Breast epithelium (tissue), 3 donors: Measurements from ENCODE around the gene BSDC1.

Source experiments
- POLR2A ChIP-seq: fragments of 450-650 bp; IDR thresholded peaks from one replicate; pipeline ENCODE4 v1.6.1; 2016; ENCODE audit warnings: antibody characterized with exemption, mild to moderate bottlenecking, moderate library complexity
- POLR2AphosphoS5 ChIP-seq, 3 donors: sonication (generic); formaldehyde crosslinking; IDR thresholded peaks; one replicate each; pipeline ENCODE4 v1.6.1; 2017; ENCODE audit warnings: antibody characterized with exemption in 3 of 3
- TF ChIP-seq, protein P1 (sequence below), 3 donors: fragments of 450-650 bp; IDR thresholded peaks; one replicate each; pipeline ENCODE4 v1.5.1; 2016 to 2017; ENCODE audit warnings: antibody characterized with exemption in 3 of 3, mild to moderate bottlenecking in 3 of 3, moderate library complexity in 3 of 3

DNA sequence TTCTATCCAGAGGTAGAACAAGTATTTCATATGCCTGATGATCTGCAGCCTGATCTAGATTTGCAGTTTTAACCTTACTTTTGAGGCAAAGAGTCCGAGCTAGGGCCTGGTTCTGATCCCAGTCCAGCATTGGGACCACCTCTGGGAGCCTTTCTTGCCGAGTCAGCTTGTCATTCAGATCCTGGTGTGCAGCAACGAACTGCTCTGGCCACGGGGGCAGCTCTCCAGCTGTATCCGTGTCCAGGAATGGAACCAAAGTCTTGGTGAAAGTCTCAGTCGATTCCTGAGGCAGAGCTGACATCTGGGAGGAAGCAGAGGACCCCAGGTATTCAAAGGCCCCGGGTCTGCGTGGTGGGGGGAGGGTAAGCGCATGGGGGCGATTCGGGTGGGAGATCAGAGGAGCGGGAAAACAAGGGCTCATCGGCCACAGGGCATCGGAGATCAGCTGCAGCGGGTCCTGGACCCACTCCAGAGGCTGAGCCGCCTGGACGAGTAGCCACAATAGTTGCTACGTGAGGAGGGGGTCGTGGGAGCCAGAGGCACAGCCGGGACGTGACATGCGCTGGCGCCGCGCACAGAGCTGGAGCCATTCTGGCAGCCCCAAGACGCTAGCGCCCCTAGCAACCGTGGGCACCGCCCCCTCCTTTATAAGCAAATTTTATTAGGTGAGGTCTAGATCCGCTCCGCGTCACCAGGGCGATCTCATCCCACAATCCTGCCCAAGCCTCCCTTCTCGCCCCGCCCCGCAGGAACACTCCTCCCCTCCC lies 32.4 kb upstream of the BSDC1 start:
- TF ChIP-seq, protein P1, sequence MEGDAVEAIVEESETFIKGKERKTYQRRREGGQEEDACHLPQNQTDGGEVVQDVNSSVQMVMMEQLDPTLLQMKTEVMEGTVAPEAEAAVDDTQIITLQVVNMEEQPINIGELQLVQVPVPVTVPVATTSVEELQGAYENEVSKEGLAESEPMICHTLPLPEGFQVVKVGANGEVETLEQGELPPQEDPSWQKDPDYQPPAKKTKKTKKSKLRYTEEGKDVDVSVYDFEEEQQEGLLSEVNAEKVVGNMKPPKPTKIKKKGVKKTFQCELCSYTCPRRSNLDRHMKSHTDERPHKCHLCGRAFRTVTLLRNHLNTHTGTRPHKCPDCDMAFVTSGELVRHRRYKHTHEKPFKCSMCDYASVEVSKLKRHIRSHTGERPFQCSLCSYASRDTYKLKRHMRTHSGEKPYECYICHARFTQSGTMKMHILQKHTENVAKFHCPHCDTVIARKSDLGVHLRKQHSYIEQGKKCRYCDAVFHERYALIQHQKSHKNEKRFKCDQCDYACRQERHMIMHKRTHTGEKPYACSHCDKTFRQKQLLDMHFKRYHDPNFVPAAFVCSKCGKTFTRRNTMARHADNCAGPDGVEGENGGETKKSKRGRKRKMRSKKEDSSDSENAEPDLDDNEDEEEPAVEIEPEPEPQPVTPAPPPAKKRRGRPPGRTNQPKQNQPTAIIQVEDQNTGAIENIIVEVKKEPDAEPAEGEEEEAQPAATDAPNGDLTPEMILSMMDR (IDR thresholded peaks at IDR 0.05), result no peak
- TF ChIP-seq POLR2A (no peak), POLR2AphosphoS5 (IDR thresholded peaks at IDR 0.05) (no peak)
